Endothelial cell of umbilical vein (primary cell): ENCODE measurements around the gene CHP1.

Experiments used
- EZH2 ChIP-seq: IDR thresholded peaks from 2 replicates; pipeline ENCODE4 v1.6.1; 2012; ENCODE audit warnings: borderline replicate concordance, low read depth, mild to moderate bottlenecking, moderate library complexity, low read length, inconsistent platforms; ENCODE audit not compliant: severe bottlenecking
- MYC ChIP-seq: IDR thresholded peaks from one replicate; pipeline ENCODE4 v1.6.1; 2011; ENCODE audit warnings: mild to moderate bottlenecking, low read depth, low read length
- POLR2A ChIP-seq: IDR thresholded peaks from 2 replicates; pipeline ENCODE4 v1.6.1; 2012; ENCODE audit warnings: low read depth, mild to moderate bottlenecking, control low read depth, low read length
- POLR2AphosphoS5 ChIP-seq: IDR thresholded peaks from 2 replicates; pipeline ENCODE4 v1.6.1; 2012; ENCODE audit warnings: low read depth, mild to moderate bottlenecking, control low read depth, low read length, moderate library complexity; ENCODE audit not compliant: insufficient read depth
- TF ChIP-seq, protein P1 (sequence below), 2 donors: IDR thresholded peaks; 1 replicate in 1 of 2; 2 replicates in 1 of 2; pipeline ENCODE4 v1.5.1; 2011; ENCODE audit warnings: low read length in 2 of 2, mild to moderate bottlenecking in 2 of 2, moderate library complexity in 2 of 2, control low read depth in 1 of 2, inconsistent platforms in 1 of 2, low read depth in 1 of 2; ENCODE audit not compliant: insufficient read depth in 1 of 2; ENCODE audit errors: extremely low read depth in 1 of 2

DNA sequence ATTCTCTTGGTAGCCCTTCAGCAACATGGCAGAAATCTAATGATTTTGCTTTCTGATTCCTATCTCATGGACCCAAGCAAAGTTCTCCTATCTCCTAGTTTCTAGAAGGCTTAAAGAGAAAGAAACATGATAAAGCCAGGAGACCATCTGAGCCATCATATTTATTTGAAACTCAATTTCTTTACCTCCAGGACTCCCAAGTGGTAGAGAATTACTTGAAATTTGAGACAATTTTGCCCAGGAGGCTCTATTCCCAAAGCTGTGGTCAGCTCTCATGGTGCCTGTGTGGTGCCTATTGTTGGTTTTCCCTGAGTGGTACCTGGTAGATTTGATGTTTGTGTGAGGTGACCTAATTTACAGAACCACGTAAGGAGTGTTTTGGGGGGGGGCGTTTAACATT lies 38.8 kb downstream of the CHP1 start:
- no peak for TF ChIP-seq POLR2AphosphoS5
- TF ChIP-seq POLR2A: no peak
- TF ChIP-seq, protein P1, sequence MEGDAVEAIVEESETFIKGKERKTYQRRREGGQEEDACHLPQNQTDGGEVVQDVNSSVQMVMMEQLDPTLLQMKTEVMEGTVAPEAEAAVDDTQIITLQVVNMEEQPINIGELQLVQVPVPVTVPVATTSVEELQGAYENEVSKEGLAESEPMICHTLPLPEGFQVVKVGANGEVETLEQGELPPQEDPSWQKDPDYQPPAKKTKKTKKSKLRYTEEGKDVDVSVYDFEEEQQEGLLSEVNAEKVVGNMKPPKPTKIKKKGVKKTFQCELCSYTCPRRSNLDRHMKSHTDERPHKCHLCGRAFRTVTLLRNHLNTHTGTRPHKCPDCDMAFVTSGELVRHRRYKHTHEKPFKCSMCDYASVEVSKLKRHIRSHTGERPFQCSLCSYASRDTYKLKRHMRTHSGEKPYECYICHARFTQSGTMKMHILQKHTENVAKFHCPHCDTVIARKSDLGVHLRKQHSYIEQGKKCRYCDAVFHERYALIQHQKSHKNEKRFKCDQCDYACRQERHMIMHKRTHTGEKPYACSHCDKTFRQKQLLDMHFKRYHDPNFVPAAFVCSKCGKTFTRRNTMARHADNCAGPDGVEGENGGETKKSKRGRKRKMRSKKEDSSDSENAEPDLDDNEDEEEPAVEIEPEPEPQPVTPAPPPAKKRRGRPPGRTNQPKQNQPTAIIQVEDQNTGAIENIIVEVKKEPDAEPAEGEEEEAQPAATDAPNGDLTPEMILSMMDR (IDR thresholded peaks at IDR 0.05; ENCODE audit: extremely low read depth in 1 of 2, insufficient read depth in 1 of 2, low read depth in 1 of 2, low read length in 2 of 2): no peak
- no peak for TF ChIP-seq EZH2
- no peak for TF ChIP-seq MYC
